Fibroblast of skin of abdomen (primary cell): ENCODE data around the gene MSLN.

Experiments used
- DNase-seq: peaks from one replicate; pipeline ENCODE4 v3.0.0-alpha.2; 2013

Gene MSLN

DNA sequence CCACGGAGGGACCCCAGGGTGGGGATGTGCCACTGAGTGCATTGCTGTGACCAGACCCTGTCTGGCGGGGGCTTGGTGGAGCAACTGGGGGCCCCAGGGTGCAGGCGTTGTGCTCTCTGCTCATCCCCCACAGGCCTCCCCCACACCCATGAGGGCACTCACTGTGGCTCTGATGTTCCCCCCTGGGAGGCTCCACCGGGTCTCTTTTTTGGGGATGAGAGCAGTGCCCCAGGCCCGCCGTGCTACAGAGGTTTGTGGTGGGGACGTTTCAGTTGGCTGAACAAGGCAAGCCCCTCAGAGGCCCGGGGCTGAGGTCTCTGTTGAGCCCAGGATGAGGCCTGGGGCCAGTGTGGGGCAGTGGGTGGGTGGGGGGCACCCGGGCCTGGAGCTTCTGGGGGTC, 36.8 kb upstream of the MSLN start:
- DNase-seq = no peak

DNA sequence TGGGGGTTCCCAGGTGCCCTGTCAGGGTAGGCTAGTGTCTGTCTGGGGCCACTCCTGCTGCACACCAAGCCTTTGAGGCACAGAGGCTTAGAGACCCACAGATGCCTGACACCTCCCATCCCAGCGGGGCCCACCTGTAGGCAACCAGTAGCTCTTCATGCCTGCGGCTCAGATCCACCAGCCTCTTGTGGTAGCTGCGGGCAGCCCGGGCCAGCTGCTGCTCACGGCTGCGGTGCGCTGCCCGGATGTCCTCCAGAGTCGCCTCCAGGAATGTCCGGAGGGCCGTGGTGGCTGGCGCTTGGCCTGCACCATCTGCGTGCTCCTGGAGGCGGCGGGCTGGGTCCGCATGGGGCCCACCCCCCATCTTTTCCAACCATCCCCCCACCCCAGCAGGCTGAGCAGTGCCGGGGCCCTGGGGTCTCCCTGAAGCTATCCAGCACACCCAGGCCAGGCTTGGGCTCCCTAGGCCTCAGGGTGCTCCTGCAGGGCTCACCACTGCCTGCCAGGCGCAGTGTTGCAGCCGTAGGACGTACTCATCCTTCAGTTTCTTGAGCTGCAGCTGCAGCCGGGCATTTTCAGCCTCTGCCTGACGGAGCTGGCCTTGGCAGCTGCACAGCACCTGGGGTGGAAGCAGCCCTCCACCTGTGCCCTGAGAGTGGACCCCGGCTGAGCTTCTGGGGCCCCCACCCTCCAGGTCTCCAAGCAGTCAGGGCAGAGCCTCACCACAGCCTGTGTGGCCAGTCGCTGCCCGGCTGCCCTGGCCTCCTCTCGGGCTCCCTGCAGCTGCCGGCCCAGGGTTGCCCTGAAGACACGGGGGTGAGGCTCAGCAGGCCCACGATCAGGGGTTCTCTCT, 36.1 kb upstream of the MSLN start:
- no peak for DNase-seq

DNA sequence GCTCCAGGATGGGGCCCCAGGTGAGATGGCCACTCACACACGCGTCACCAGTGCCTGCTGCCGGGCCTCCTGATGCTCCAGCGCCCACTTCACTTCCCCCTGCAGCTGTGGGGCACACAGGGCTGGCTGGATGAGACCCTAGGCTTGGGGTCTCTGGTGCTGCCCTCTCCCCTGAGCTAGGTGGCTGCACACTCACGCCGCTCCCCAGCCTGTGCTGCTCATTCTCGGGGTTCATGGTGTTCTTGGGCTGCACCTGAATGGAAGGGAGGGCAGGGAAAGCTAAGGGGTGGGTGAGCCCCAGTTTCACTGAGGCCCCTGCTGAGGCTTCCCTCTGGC, 35.5 kb upstream of the MSLN start:
- no peak for DNase-seq

DNA sequence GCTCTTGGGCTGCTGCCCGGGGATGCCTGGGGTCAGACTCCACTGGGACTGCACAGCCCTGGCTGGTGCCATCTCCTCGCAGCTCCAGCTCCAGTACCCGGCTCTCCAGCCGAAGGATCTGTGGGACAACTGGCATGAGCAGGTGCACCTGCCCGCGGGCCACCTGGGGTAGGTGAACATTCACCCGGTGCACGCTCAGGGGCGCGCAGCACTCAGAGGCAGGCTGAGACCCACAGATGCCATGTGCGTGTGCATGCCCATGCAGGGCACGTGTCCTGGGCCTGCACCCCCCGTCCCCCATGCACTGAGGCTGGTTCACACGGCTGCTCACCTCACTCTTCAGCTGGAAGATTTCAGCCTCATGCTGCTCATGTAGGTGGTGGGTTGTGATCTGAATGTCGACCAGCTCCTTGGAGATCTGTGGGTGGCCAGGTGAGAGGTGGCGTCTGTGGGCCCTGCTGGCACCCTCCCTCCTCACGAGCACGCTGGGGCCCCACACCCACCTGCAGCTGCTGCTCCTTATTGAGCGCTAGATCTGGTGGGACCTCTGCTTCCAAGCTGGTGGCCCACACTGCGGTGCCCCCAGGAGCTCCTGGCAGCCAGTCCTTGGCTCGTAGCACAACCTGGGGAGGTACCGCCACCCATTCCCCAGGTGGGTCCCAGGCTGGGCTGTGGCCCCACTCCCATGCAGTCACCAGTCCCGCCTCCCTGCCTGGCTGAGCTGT, 34.9 kb upstream of the MSLN start:
- no peak for DNase-seq

DNA sequence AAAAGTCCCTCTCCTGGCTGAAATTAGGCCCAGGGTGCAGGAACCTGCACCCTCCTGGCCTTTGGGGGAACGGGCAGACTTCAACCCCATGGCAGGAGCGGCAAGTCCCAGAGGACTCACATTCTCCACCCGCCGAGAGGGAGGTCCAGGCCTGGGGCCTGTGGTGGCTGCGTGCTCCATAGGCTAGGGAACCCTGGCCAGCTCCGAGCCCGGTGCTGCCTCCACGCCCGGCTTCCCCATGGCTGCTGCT, 34.4 kb upstream of the MSLN start:
- DNase-seq = no peak

DNA sequence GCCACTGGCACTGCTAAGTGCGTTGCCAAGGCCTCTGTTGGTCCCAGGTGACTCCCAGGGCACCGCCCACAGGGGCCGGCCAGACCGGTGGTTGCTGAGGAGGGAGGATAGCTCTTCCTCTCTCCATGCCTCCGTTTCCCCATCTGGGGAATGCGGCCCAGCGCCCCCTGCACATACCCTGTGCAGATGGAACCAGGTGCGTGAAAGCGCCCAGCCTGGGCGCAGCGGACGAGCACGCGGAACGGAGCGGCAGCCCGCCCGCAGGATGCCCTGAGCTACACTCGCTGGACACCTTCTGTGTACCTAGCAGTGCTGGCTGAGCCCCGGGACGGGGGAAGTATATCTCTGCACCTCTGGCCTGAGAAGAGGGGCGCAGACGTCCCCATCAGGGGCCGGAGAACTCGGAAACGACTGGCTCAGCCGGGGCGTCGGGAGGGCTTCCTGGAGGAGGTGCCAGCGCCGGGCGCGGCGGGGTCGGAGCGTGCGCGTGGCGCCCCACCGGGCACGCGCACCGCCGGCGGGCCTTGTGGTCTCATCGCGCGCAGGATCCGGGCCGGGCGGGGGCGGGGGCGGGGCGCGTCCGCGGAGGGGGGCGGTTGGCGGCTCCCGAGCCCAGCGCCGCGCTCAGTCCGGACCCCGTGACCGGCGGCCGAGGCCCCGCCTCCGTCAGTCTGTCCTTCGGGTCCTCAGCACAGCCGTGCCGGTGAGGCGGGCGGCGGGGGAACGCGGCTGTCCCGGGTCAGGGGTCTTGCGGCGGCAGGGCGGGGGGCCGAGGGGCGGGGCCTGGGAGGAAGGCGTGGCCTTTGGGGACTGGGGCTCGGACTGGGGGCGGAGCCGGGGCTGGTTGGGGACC, 33.9 kb upstream of the MSLN start, which contains the start of the genes CCDC78 and HAGHL:
TSS of gene CCDC78 (minus strand) at position 6 of the 853 bp plus-strand sequence. CDS start 76 bp downstream, outside the sequence.
TSS of gene HAGHL (plus strand) at position 669 of the 853 bp plus-strand sequence. CDS start 404 bp downstream, outside the sequence.
- DNase-seq = peak; percentile 41

DNA sequence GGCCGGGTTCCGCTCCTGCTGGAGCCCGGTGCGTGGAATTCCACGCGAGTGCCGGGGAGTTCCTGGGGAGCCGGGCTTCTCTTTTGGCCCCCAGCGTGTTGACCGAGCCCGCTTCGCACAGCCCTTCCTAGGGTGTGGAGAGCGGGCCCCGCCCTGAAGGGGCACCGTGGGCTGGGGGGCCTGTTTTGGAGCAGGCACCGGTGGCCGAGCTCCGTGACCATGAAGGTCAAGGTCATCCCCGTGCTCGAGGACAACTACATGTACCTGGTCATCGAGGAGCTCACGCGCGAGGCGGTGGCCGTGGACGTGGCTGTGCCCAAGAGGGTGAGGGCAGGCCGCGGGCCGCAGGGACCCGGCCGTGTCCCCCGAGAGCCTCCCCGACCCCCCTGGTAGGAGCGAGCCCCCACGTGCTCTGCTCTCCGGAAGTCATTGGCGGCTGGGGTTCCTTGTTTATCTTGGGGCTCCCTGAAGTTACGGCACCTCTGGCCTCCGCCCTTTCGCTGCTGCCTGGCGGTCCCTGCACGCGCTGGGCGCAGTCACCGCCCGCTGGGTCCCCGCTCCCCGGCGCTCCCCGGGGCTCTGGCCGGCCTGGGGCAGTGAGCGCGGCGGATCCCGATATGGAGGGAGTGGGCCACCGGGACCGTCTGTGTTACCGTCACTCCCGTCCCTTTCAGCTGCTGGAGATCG, 33.1 kb upstream of the MSLN start:
- no peak for DNase-seq

DNA sequence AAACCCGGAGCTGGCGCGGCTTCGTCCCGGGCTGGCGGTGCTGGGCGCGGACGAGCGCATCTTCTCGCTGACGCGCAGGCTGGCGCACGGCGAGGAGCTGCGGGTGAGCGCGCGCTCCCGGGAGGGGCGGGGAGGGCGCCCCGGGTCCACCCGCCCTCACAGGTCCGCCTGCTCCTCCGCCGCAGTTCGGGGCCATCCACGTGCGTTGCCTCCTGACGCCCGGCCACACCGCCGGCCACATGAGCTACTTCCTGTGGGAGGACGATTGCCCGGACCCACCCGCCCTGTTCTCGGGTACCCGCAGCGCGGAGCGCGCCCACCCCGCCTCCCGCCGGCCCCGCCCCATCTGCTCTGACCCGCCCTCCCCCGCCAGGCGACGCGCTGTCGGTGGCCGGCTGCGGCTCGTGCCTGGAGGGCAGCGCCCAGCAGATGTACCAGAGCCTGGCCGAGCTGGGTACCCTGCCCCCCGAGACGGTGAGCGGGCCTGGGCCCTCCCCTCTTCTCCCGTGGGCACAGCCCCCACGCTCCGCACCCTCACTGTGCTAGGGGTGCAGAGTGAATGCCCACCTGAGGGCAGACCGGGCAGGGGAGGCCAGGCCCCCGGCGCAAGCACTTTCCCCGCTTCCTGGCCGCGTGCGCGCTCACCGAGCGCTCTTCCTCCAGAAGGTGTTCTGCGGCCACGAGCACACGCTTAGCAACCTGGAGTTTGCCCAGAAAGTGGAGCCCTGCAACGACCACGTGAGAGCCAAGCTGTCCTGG, 32.2 kb upstream of the MSLN start:
- peak; percentile 72 for DNase-seq

DNA sequence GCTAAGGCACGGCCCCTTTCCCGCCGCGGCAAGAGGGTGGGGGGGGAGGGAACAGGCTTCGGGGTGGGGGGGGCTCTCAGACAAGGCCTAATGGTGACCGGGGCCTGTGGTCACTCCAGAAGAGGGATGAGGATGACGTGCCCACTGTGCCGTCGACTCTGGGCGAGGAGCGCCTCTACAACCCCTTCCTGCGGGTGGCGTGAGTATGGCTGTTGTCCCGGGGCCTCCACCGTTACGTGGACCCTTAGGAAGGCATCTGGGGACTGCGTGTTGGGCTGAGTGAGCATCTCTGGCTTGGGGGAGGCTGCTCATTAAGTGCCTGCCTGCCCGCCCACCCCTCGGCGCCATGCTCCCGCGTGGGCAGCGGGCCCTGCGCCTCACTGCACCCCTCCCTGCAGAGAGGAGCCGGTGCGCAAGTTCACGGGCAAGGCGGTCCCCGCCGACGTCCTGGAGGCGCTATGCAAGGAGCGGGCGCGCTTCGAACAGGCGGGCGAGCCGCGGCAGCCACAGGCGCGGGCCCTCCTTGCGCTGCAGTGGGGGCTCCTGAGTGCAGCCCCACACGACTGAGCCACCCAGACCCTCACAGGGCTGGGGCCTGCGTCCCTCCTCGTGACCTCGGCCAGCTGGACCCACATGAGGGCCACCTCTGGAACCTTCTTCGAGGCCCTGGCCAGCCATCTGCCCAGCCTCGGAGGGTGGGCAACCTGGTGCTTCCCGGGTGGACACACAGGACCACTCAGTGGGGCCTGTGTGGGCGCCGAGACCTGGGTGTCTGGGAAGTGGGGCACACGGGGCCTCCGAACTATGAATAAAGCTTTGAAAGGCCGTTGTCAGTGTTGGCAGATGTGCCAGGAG, 31.4 kb upstream of the MSLN start:
- DNase-seq = no peak

DNA sequence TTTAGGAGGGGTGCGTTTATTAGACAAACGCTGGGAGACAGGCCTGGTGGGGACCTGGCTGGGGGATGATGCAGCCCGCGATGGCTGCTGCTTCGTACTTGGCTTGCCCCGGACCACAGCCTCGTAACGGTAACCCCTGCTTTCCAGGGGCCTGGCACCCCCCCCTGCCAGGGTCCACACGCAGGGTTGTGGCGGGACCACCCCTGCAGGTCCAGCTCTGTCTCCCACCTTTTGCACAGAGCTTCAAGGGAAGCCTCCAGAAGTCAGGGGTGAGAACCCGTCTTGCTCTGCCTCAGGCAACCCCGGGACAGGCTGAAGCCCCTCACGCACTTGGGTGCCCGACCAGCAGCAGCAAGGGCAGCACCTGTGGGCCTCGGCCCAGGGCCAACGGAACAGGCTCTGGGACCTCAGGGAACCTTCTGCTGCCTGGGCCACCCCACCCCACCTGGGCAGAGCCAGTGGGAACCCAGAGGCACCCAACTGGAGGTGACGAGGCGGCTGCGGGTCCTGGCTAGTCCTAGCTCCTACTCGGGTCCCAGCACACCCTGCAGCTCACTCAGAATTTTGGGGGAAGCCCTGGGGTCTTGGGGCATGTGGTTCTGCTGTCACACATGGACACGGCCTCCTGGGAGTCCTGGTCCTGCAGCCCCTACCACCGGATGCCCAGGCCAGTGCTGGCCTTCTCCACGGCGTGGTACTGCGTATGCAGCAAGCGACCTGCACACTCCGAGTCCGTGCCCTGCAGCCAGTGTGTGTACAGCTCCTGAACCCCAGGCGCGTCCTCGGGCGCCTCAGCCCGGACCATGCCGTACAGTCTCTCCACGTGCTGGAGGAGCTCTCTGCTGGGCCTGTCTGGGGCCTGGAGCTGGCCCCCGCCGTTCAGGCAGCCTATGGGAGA, 30.5 kb upstream of the MSLN start:
- no peak for DNase-seq

DNA sequence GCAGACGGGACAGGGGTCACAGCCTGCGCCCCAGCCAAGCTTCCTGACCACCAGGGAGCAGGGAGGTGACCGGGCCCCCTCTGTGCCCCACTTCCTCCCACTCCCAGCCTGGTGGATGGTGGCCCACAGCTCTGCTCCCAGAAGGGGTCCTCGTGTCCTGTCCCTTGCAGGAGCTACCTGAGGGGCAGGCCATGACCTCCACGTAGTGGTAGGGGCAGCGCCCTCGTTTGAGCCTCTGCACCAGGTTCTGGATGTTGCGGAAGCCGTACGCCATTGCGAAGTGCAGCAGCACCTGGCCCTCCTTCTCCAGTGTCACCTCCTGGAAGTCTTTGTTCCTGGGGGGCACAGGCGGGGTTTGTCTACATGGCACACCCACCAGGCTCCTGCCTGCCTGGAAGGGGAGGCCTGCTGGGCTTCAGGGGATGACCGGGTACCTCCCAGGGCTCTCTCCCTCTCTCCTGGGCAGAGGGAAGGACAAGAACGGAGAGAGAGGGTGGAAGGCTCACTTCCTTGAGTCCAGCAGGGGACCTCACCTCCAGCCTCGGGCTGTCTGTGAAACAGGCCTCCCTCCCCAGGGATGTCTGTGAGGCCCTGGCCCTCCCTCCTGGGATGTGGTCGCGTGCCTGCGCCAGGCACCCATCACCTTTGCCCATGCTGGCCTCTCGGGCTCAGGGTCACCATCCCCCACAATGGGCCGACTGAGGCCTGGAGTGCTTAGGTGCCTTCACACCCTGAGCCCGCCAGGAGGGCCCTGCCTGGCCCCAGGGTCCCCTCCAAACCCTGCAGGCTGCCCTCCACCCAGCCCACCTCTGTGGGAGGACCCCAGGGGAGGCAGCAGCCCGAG, 29.6 kb upstream of the MSLN start:
- DNase-seq = no peak

DNA sequence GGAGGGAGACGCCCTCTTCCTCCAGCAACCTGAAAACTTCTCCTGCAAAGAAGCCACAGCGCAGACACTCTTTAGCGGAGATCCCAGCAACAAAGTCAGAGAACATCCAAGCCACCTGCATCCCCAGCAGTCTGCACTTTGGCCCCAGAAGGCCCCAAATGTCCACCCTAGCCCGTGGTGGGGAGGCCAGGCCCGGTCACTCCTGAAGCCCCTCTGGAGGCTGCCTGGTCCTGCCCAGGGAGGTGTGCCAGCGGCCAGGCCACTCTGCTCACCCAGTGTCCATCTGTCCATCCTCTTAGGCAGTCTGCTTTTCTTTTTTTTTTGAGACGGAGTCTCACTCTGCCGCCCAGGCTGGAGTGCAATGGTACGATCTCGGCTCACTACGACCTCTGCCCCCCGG, 28.2 kb upstream of the MSLN start:
- no peak for DNase-seq

DNA sequence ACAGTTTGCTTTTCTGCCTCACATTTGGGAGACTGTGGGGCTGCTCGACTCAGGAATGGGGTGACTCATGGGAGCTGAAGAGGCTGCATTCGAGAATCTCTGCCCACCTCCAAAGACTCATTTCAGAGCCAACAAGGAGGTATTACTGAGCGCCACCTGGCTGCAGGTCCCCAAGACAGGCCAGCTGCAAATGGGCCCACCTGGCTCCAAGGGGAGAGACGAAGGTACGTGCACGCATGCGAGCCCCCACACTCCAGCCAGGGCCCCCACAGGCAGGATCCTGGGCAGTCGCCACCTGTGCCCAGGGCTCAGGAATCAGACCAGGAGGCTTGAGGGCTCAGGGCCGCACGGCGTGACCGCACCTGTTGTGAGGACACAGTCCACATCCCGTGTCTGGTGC, 27.6 kb upstream of the MSLN start:
- DNase-seq = no peak

DNA sequence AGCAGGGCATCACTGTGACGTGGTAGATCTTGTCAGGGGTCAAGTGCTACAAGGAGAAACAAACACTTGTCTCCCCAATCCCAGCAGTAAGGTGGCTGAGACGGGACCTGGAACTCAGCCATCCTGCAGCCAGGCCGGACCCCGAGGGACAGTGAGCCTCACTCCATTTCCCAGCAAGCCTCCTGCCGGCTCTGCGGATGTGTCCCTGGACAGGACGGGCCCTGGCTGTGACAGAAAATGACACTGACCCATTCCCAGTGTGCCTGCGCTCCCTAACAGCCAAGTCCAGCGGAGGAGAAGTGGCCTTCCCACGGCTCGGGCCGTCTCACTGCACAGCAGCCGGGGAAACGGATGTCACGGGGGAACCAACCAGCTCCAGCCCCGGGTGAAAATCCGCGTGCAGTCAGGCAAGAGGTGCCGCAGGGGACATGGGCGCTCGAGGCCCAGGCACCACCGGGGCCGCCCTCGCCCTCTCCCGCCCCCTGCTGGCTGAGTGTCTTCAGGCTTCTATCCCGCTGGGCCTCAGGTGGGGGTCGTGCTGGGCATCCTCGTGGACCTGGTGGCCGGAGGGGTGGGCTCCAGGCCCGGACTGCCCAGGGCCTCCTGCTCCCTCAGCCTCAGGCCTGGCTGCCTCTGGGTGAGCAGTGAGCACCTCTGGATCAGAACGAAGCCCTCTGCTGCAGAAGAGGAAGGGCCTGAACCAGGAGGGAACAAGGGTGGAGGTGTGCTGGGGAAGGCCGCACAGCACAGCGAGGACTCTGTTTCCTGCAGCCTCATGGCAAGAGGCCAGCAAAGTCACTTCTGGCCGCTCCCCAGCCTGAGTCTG, 26.9 kb upstream of the MSLN start:
- no peak for DNase-seq

DNA sequence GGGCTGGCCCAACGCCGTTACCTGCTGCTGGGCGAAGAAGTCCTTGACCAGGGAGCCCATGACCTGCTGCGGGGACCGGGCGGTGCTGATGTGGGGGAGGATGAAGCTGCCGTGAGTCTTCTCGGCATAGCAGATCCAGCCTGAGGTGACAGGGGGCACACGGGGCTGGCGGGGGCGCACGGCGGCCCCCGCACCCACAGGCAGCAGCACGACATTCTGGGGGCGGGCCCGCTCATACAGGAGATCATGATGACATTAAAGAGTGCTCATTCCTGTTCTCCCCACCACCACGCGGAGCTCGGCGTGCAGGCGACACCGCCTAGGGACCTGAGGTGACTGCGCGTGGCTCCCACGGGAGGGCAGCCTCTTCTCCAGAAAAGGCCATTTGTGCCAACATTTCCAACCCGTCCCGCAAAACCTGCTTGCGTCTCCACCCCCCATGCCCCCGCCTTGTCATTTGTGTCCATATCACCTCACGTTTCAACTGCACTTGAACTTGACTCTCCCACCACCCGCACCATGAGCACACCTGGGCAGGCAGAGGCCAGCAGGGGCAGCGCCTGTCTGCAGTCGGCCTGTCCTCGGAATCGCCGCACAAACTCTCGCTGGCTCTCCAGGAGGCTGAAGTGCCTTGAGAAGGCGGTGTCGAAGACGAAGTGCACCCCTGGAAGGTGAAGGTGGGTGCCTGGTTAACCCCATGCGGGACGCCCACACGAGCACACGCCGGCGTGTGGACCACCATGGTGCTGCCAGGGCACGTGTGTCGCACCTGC, 26.1 kb upstream of the MSLN start:
- no peak for DNase-seq

DNA sequence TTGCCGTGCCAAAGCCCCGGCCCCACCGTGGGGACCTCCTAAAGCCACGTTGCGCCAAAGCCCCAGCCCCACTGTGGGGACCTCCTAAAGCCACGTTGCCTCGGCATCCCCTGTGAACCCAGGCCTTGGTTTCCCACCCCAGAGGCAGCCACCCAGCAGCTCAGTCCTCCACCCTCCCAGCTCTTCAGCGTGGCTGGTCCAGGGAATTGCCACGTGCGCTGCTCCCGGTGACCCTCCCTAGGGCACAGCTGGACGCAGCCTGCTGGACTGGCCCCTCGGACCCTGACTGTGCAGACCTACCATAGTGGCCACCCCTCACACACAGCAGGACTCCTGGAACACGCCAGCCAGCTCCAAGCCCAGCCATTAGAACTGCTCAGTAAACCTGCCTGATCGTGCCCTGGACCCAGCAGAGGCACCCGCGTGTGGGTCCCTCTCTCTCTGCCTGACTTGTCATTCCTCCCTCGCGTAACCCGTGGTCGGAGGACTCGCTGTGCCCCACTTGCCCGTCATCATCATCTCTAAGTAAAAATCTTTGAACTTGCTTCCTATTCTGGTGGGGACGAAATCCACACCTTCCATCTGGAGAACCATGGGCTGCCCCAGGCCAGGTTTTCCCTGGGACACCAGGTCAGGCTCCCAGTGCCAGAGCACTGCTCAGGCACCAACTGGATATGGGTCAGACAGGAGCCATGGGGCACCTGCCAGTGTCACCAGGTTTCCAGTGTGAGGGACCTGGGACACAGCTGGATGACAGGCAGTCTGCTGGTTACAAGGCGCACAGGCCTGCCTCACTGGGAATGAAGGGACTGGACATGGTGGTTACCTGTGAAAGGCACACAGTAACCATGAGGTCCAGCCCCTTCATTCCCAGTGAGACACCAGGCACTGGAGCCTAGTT, 25.3 kb upstream of the MSLN start:
- DNase-seq = no peak
